GM18519 (cell line): ENCODE measurements around the gene TEX55.
A peak's percentile ranks its signal among the peaks of the same experiment; 100 is the strongest.
"Not testable (repeated sequence)": the region's sequence is repeated elsewhere in the genome, so short reads cannot be mapped to it uniquely, and the experiment has no call there.

ENCODE experiments used
- ATAC-seq: cut with Tn5 transposase; IDR thresholded peaks from one replicate; pipeline ENCODE4 v1.9.1; 2021; ENCODE audit warnings: mild to moderate bottlenecking, moderate library complexity; ENCODE audit not compliant: unreplicated experiment, low FRiP score

Gene TEX55

GRCh38 chr3:119145500-119146167, at the start of gene TEX55:
TSS of gene TEX55 (plus strand) at chr3:119146165. CDS start at chr3:119146190, 25 bp downstream.
- peak; percentile 58 for ATAC-seq

DNA sequence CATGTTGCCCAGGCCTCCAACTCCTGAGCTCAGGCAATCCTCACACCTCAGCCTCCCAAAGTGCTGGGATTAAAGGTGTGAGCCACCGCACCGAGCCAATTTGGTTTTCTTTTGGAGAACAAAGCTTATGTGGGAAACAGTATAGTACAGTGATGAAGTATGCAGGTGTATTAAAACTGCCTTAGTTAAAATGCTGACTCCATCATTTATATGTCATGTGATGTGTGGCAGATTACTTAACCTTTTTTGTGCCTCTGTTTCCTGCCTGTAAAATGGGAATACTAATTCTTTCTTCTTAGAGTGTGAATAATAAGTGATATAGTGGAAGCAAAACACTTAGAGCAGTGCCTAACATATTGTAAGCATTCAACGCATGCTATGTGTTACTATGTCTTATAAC, 48.0 kb upstream of the TEX55 start:
- no peak for ATAC-seq

GRCh38 chr3:119098619-119099222, 47.2 kb upstream of the TEX55 start:
- no peak for ATAC-seq

DNA sequence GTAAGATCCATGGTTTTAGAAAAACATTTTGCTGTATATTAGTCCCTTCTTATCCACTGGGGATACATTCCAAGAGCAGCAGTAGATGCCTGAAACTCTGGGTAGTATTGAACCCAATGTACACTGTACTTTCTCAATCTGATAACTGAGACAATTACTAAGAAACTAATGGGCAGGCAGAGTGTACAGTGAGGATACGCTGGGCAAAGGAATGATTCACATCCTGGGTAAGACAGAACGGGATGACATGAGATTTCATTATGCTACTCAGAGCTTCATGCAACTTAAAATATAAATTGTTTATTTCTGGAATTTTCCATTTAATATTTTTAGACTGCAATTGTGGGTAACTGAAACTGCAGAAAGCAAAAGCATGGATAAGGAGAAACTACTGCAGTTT, 46.2 kb upstream of the TEX55 start:
- ATAC-seq, result no peak

DNA sequence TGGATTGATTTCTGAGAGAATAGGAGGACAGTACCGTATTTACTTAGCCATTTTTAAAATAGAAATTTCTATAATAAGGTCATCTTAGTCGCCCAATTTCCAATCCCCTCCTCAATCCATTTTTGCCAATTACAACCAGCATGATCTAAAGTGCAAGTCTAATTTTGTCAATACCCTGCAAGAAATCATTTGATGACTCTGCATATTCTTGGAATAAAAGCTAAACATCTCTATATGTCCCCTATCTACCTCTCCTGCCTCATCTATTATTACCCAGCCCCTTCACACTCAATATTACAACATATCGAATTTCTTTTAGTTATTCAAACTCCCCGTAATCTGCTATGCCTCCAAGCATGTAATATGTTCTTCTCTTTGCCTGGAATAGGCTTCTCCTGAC, 41.9 kb upstream of the TEX55 start:
- no peak for ATAC-seq

GRCh38 chr3:119118330-119118729, 27.6 kb upstream of the TEX55 start:
- ATAC-seq, result not testable (repeated sequence)

GRCh38 chr3:119120480-119120879, 25.5 kb upstream of the TEX55 start:
- ATAC-seq, result no peak

DNA sequence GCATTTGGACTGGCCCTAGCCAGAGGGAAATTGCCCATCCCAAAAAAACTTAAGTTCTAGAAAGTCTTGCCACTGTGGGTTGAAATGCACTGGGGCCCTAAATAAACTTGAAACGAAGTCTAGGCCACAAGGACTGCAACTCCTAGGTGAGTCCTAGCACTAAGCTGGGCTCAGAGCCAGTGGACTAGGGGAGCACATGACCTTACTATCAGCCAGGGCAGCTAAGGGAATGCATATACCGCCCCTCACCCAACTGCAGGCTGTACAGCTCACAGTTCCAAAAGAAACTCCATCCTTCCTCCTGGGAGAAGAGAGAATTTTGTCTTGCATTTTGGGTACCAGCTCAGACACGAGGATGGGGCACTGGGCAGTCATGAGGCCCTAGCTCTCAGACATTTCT, 23.6 kb upstream of the TEX55 start:
- no peak for ATAC-seq

DNA sequence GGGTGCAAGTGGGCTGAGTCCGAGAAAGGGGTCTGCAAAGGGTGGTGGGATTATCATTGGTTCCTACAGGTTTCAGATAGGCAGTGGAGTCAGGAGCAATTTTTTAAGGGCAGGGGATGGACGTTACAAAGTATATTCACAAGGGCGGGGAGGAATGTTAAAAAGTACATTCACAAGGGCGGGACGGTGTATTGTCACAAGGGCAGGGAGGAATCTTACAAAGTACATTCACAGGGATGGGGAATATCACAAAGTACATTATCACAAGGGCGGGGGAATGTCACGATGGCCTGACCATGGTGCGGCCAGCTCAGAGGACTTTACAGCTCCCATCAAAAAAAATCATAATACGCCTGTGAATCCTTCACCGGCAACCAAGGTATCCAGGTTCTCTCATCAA, 20.6 kb upstream of the TEX55 start:
- ATAC-seq, result no peak

- no peak for ATAC-seq
These were observed 20.0 kb upstream of the TEX55 start for GRCh38 chr3:119125742-119126504.

GRCh38 chr3:119130291-119130690, 15.7 kb upstream of the TEX55 start:
- not testable (repeated sequence) for ATAC-seq

DNA sequence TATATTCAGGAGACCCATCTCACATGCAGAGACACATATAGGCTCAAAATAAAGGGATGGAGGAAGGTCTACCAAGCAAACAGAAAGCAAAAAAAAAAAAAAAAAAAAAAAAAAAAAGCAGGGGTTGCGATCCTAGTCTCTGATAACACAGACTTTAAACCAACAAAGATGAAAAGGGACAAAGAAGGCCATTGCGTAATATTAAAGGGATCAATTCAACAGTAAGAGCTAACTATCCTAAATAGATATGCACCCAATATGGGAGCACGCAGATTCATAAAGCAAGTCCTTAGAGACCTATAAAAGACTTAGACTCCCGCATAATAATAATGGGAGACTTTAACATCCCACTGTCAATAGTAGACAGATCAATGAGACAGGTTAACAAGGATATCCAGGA, 13.7 kb upstream of the TEX55 start:
- ATAC-seq, result not testable (repeated sequence)

- ATAC-seq, result not testable (repeated sequence)
These were observed 6.6 kb upstream of the TEX55 start for GRCh38 chr3:119139360-119139759.

- no peak for ATAC-seq
These were observed 5.5 kb upstream of the TEX55 start for GRCh38 chr3:119140466-119140865.

DNA sequence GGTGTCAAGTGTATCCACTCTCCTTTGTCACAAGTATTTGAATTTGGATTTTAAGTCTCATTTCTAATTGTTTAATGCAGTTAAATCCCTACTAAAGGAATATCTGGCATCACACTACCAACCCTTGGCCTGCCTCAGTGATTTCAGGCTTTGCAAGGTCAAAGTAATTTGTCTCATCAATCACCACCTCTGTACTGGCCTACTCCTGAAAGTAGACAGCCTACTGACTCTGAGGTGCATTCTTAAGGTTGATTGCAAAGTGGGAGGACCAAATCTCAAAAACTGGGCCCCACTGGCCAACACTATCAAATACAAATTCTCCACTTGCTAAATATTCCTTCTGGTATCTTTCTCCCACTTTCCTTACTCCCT, 851 bp upstream of the TEX55 start:
- ATAC-seq, result peak; percentile 12

DNA sequence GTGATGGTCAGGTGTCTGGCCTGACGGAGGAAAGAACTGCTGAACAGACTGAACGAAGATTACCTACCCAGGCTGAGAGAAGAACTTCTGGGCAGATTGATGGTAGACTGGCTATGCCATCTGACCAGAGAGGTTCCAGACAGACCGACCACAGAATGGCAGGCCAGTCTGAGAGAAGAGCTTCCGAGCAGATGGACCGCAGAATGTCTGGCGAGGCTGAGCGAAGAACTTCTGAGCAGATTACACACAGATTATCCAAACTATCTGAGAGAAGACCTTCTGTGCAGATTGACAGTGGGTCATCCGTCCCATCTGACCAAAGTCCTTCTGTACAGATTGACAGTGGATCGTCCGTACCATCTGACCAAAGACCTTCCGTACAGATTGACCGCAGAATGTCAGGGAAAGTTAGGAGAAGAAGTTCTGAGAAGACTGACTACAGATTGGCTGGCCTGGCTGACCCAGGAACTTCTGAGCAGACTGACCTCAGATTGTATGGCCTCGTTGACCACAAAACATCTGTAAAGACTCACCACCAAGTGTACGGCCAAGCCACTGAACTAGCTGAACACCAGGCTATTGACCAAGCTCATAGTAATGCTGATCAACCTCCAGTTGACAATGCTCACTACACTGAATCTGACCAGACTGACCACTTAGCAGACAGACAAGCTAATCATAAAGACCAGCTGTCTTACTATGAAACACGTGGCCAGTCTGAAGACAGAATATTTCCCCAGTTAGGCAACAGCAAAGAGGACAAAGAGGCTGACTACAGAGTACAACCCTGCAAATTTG, 812 bp downstream of the TEX55 start:
- ATAC-seq, result no peak

GRCh38 chr3:119147494-119147893, 1.5 kb downstream of the TEX55 start:
- no peak for ATAC-seq

DNA sequence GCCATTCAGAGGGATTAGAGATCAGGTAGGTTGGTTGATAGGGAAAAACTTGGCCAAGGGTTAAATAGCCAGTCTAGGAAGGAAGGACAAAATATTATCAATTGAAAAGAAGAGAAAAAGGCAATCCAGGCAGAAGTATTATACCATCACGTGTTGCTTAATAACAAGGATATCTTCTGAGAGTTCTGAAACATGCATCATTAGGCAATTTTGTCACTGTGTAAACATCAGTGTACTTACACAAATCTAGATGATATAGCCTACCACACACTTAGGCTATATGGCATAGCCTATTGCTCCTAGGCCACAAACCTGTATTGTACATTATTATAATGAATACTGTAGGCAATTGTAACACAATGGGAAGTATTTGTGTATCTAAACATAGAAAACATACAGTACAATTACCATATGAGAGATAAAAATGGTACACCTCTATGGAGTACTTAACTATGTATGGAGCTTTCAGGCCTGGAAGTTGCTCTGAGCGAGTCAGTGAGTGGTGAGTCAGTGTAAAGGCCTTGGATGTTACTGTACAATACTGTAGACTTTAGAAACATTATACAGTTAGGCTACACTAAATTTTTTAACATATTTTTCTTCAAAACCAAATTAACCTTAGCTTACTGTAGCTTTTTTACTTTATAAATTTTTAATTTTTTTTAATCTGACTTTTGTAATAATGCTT, 2.7 kb downstream of the TEX55 start:
- ATAC-seq, result no peak

- ATAC-seq, result no peak
These were observed 3.5 kb downstream of the TEX55 start for GRCh38 chr3:119149484-119149883.

DNA sequence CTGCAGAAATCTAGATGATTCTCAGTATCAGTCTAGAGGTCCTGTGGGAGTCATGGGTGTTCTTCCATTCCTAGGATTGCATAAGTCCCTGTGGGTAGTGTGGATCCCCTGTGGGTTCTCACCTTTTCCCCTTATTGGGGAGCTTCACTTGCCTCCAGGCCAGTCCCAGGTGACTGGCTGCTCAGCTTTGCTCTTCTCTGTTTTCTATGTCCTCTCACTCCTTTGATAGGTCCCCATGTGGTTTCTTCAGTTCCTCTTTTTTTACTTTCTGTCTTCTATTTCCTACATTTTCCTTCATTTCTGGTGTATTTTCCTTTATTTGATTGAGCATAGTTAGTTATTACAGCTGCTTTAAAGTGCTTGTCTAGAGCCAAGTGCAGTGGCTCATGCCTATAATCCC, 10.9 kb downstream of the TEX55 start:
- ATAC-seq, result no peak
